Upper lobe of left lung (tissue), 6 donors: ENCODE data around the gene PDF. TPM values are rescaled to one million over a fixed set of nuclear protein-coding genes. Genes with fewer than 3 reads are reported as not detected.
A peak's percentile ranks its signal among the peaks of the same experiment; 100 is the strongest.

Experiments
- ATAC-seq, 2 donors: fragments of 200-7000 bp; cut with Tn5 transposase; one replicate each; pipeline ENCODE4 v1.9.1; 2022; ENCODE audit warnings: mild to moderate bottlenecking in 2 of 2, moderate library complexity in 2 of 2; ENCODE audit not compliant: low FRiP score in 2 of 2
- DNase-seq, 2 donors: peaks; one replicate each; pipeline ENCODE4 v3.0.0-alpha.2; 2019 to 2020
- H3K27ac ChIP-seq, 4 donors: fragments of 200-600 bp; sonication (generic); one replicate each; pipeline ENCODE4 v1.5.1; 2016 to 2019
- H3K27me3 ChIP-seq, 4 donors: fragments of 200-600 bp; sonication (generic); one replicate each; pipeline ENCODE4 v1.5.1; 2017 to 2019
- H3K36me3 ChIP-seq, 4 donors: fragments of 200-600 bp; sonication (generic); one replicate each; pipeline ENCODE4 v1.5.1; 2016 to 2019
- H3K4me1 ChIP-seq, 4 donors: fragments of 200-600 bp; sonication (generic); one replicate each; pipeline ENCODE4 v1.5.1; 2018 to 2019
- H3K4me3 ChIP-seq, 4 donors: fragments of 200-600 bp; sonication (generic); one replicate each; pipeline ENCODE4 v1.5.1; 2017 to 2019; ENCODE audit warnings: mild to moderate bottlenecking in 2 of 4, moderate library complexity in 1 of 4
- H3K9me3 ChIP-seq, 4 donors: fragments of 200-600 bp; sonication (generic); one replicate each; pipeline ENCODE4 v1.5.1; 2018 to 2019
- EP300 ChIP-seq, 4 donors: sonication (generic); formaldehyde crosslinking; IDR thresholded peaks; one replicate each; pipeline ENCODE4 v1.5.1; 2017; ENCODE audit warnings: antibody characterized with exemption in 4 of 4, control low read depth in 2 of 4
- POLR2A ChIP-seq, 4 donors: fragments of 450-650 bp; IDR thresholded peaks; one replicate each; pipeline ENCODE4 v1.5.1; 2016 to 2017; ENCODE audit warnings: antibody characterized with exemption in 4 of 4, mild to moderate bottlenecking in 2 of 4
- POLR2AphosphoS5 ChIP-seq, 2 donors: sonication (generic); formaldehyde crosslinking; IDR thresholded peaks; one replicate each; pipeline ENCODE4 v1.5.1; 2017; ENCODE audit warnings: antibody characterized with exemption in 2 of 2
- WGBS, 2 donors: methylation state at CpG; one replicate each; pipeline ENCODE4 v1.1.5; 2017 to 2018; 5-methylcytosine and 5-hydroxymethylcytosine counted together
- total RNA-seq, 6 donors: library from RNA; depleted of rRNA in 4 of 6; stranded (reverse); fragments of >200 nt in 4 of 6; gene quantifications; one replicate each; pipeline versions ENCODE4 v1.1.0 to v1.2.1, GENCODE V29; 2016 to 2021
- TF ChIP-seq, protein P1 (sequence below), 6 experiments: fragments of 450-650 bp in 4 of 6; fragments of 200-600 bp in 2 of 6; sonication (generic) in 2 of 6; IDR thresholded peaks; one replicate each; pipeline ENCODE4 v1.5.1; 2016 to 2019; ENCODE audit warnings: antibody characterized with exemption in 6 of 6
- donor health status: DM: no; HTN: no; CAD: no; lungs with moderate emphysema.
- donor health status: DM: no; HTN: yes; CAD: no; lungs with severe emphysema.

PDF gene
- total RNA-seq, 6 donors from 2014 or later = 6.9 to 22.0 (median 13.5) TPM

DNA sequence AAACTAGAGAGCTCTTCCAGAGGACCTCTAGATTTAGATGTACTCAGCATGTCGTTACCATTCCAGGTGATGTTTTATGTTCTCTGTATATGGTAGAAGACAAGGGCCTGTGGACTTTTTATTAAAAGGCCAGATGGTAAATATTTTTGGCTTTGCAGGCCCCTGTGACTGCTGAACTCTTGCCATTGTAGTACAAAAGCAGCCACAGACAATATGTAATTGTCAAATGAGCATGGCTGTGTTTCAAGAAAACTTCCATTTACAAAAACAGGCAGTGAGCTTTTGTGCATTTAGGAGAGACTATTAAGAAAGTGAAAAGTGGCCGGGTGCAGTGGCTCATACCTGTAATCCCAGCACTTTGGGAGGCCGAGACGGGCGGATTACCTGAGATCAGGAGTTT lies 13.8 kb upstream of the PDF start:
- H3K4me3 ChIP-seq = no peak overlapping the region
- no peaks in the 10 kb centered on the region for H3K9me3 ChIP-seq
- no peak for ATAC-seq
- TF ChIP-seq POLR2AphosphoS5 (IDR thresholded peaks at IDR 0.05) (no peak), POLR2A (IDR thresholded peaks at IDR 0.05) (no peak), EP300 (IDR thresholded peaks at IDR 0.05) (no peak)
- TF ChIP-seq, protein P1, sequence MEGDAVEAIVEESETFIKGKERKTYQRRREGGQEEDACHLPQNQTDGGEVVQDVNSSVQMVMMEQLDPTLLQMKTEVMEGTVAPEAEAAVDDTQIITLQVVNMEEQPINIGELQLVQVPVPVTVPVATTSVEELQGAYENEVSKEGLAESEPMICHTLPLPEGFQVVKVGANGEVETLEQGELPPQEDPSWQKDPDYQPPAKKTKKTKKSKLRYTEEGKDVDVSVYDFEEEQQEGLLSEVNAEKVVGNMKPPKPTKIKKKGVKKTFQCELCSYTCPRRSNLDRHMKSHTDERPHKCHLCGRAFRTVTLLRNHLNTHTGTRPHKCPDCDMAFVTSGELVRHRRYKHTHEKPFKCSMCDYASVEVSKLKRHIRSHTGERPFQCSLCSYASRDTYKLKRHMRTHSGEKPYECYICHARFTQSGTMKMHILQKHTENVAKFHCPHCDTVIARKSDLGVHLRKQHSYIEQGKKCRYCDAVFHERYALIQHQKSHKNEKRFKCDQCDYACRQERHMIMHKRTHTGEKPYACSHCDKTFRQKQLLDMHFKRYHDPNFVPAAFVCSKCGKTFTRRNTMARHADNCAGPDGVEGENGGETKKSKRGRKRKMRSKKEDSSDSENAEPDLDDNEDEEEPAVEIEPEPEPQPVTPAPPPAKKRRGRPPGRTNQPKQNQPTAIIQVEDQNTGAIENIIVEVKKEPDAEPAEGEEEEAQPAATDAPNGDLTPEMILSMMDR (IDR thresholded peaks at IDR 0.05) = no peak
- DNase-seq = no peak
- H3K4me1 ChIP-seq = peaks cover 7 to 14% (median 9%) of the 10 kb centered on the region in 4 donors
- H3K27ac ChIP-seq = no peak overlapping the region
- no peaks in the 10 kb centered on the region for H3K27me3 ChIP-seq
- peaks cover 6 to 43% (median 19%) of the 10 kb centered on the region in 4 donors for H3K36me3 ChIP-seq
- WGBS, 2 donors = 93 to 99% methylated on average over 5 of the region's 5 CpGs

DNA sequence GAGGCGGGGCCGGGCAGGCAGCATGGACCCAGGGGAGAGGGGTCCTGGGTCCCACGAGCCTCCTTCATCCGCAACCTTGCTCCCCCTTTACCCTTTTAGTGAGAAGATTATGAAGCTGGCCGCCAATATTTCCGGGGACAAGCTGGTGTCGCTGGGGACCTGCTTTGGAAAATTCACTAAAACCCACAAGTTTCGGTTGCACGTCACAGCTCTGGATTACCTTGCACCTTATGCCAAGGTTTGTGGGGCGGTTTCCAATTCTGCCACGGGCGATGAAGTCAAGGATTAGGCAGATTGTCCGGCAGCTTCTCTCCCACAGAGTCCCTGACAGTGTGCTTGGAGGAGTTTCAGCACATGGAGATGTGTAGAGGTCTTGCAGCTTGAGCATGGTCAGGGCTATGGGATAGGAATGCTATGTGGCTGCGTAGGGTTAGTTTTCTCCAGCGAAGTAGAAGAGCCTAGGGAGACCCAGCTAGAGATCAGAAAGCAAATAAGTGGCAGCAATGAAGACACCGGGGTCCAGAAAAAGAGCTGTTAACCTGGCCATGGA lies 9.8 kb upstream of the PDF start:
- no peak for TF ChIP-seq POLR2A (IDR thresholded peaks at IDR 0.05)
- TF ChIP-seq POLR2AphosphoS5 (IDR thresholded peaks at IDR 0.05) = no peak
- TF ChIP-seq, protein P1 (IDR thresholded peaks at IDR 0.05) = no peak
- TF ChIP-seq EP300 (IDR thresholded peaks at IDR 0.05) = no peak
- Histone ChIP-seq H3K4me1 (peaks cover 21 to 33% (median 24%) of the 10 kb centered on the region in 4 donors), H3K9me3 (no peaks in the 10 kb centered on the region), H3K36me3 (peaks cover 6 to 50% (median 29%) of the 10 kb centered on the region in 4 donors), H3K4me3 (peak overlapping the region; percentile 79 to 99 (median 86)), H3K27ac (peak overlapping the region; percentile 85 to 93 (median 92)), H3K27me3 (no peaks in the 10 kb centered on the region)
- 9 to 10% methylated on average over 16 of the region's 16 CpGs for WGBS, 2 donors
- ATAC-seq = peak in 1 of 2 donors; percentile 13
- DNase-seq = no peak

DNA sequence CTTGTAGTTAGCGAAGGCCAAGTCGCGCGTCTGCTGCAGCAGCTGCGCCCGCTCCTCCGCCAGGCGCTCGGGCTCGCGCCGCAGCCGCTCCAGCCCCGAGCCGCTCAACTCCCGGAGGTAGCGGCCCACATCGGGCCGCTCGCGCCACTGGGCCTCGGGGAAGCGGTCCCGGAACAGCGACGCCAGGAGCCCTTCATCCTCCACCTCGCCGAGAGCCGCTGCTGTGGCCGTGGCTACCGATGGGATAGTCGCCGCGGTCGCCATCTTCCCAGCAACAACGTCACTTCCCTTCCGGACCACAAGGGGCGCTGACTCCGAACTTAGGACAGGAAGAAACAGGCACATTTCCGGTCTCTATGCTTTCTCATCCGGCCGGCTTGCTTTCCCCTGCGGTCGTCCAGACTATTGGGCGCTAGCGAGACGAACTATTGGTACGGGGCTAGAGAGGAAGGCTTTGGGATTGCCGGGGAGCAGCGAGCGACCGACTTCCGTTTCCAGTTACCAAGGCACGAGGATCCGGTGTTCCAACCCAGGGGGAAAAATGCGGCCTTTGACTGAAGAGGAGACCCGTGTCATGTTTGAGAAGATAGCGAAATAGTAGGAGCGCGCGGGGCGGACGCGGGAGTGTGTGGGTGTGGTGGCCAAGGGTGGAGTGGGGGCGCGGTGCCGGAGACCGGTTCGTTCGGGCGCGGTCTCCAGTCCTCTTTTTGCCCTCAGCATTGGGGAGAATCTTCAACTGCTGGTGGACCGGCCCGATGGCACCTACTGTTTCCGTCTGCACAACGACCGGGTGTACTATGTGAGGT lies 9.1 kb upstream of the PDF start, which contains the start of the genes COG8 and NIP7:
COG8 (minus strand) TSS at position 276 of the 806 bp plus-strand sequence; CDS start at position 264, 12 bp downstream.
NIP7 (plus strand) TSS at position 484 of the 806 bp plus-strand sequence; CDS start at position 542, 58 bp downstream.
- peak within 1 kb of the TSS; percentile 85 to 93 (median 92) for H3K27ac ChIP-seq
- TF ChIP-seq EP300 (IDR thresholded peaks at IDR 0.05) = peak in 2 of 4 donors; percentile 15 to 49
- peak; percentile 81 to 91 for TF ChIP-seq POLR2AphosphoS5 (IDR thresholded peaks at IDR 0.05)
- TF ChIP-seq, protein P1 (IDR thresholded peaks at IDR 0.05) = peak; percentile 87 to 97 (median 96)
- peak in 3 of 4 donors; percentile 37 to 80 (median 51) for TF ChIP-seq POLR2A (IDR thresholded peaks at IDR 0.05)
- H3K36me3 ChIP-seq = peaks cover 6 to 57% (median 35%) of the 10 kb centered on the region in 4 donors
- H3K4me3 ChIP-seq = peak within 1 kb of the TSS; percentile 79 to 99 (median 86)
- WGBS, 2 donors = 1 to 2% methylated on average over 22 to 48 of the region's 77 CpGs
- H3K9me3 ChIP-seq = no peaks in the 10 kb centered on the region
- ATAC-seq = peak; percentile 99
- H3K27me3 ChIP-seq = no peaks in the 10 kb centered on the region
- DNase-seq = peak; percentile 92 to 96
- H3K4me1 ChIP-seq = peaks cover 21 to 33% (median 24%) of the 10 kb centered on the region in 4 donors

DNA sequence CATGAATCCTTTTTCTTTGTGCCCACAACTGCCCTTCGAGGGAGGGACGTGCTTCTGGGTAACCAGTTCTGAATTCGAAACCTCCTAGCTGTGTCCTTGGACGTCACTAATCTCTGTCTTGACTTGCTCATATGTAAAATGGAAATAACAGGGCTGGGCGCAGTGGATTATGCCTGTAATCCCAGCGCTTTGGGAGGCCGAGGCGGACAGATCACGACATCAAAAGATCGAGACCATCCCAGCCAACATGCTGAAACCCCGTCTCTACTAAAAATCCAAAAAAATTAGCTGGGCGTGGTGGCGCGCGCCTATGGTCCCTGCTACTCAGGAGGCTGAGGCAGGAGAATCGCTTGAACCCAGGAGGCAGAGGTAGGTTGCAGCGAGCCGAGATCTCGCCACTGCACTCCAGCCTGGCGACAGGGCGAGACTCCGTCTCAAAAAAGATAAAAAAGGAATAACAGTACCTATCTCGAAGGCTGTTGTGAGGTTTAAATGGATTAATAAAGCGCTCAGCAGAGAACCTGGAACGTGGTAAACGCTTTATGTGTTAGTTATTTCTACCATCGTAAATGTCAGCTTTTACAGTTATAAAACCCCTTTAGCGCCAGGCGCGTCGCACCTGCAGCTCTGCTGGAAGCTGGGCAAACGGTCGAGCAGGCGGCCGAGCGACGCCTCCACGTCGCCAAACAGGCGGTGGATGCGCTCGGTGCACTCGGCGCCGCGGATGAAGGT lies 8.3 kb upstream of the PDF start:
- H3K4me1 ChIP-seq = peaks cover 21 to 33% (median 24%) of the 10 kb centered on the region in 4 donors
- peaks cover 6 to 59% (median 40%) of the 10 kb centered on the region in 4 donors for H3K36me3 ChIP-seq
- ATAC-seq = no peak
- TF ChIP-seq POLR2A (IDR thresholded peaks at IDR 0.05) = no peak
- H3K9me3 ChIP-seq = no peaks in the 10 kb centered on the region
- 20 to 39% methylated on average over 27 to 45 of the region's 46 CpGs for WGBS, 2 donors
- DNase-seq = no peak
- peak overlapping the region; percentile 79 to 99 (median 86) for H3K4me3 ChIP-seq
- H3K27ac ChIP-seq = peak overlapping the region; percentile 85 to 93 (median 92)
- H3K27me3 ChIP-seq = no peaks in the 10 kb centered on the region
